ENCODE results near the gene MLST8. TPM values are rescaled to one million over a fixed set of nuclear protein-coding genes. Genes with fewer than 3 reads are reported as not detected.

Gene MLST8
- total and polyA plus RNA-seq, 2 donors (not counting 3 experiments of a cell fraction or from before 2014, with no cell fraction given), result 36.9 to 129 TPM

- H2AFZ ChIP-seq (ENCODE audit: low read depth, low read length), result no peak overlapping the region
- dilution Hi-C loops (cut with MboI; ENCODE audit: extremely low pct_ligation_motif_present, low sequenced_read_pairs), result no loop called here
These were observed 1.7 kb downstream of the MLST8 start for GRCh38 chr16:2206780-2207433.

More at GRCh38 chr16:2206780-2207433, 1.7 kb downstream of the MLST8 start:
- Histone ChIP-seq H3K4me2 (ENCODE audit: insufficient read depth, low read length) (no peak overlapping the region), H3K9ac (replicated peaks; ENCODE audit: extremely low read depth, insufficient read depth, low read length) (no peak overlapping the region), H4K20me1 (replicated peaks; ENCODE audit: control insufficient read depth, extremely low read depth, insufficient read depth, low read length) (no peaks in the 10 kb centered on the region), H3K27me3 (ENCODE audit: control insufficient read depth in 2 of 2, insufficient read depth in 2 of 2, low read length in 2 of 2) (no peaks in the 10 kb centered on the region), H3K36me3 (ENCODE audit: control insufficient read depth in 2 of 2, extremely low read depth in 1 of 2, insufficient read depth in 2 of 2, low read length in 2 of 2) (peaks cover 0 to 22% of the 10 kb centered on the region in 2 experiments), H3K79me2 (ENCODE audit: control insufficient read depth, insufficient read depth, low read length) (peaks cover 7% of the 10 kb centered on the region), H3K9me3 (replicated peaks; ENCODE audit: control insufficient read depth, insufficient read depth, low read length) (no peaks in the 10 kb centered on the region), H3K9me1 (replicated peaks; ENCODE audit: control insufficient read depth, extremely low read depth, insufficient read depth, low read length) (no peaks in the 10 kb centered on the region), H3K27ac (ENCODE audit: insufficient read depth, low read depth, low read length) (no peak overlapping the region), H3K4me3 (replicated peaks in 1 of 3; ENCODE audit: insufficient read depth in 1 of 3, low read depth in 1 of 3, low read length in 3 of 3) (no peak overlapping the region), H3K4me1 (ENCODE audit: control insufficient read depth, extremely low read depth, insufficient read depth, low read length) (peaks cover 10% of the 10 kb centered on the region)
- ChIA-PET CTCF (no interaction called here), POLR2A (no interaction called here)
- BruUV-seq (replicated peaks), result no TSS peak
- TF ChIP-seq EZH2 (IDR thresholded peaks at IDR 0.05; ENCODE audit: borderline replicate concordance, low read depth, low read length, severe bottlenecking) (no peak), POLR2AphosphoS5 (IDR thresholded peaks at IDR 0.05; ENCODE audit: insufficient read depth, low read depth, low read length) (no peak), MAX (IDR thresholded peaks at IDR 0.05; ENCODE audit: insufficient read depth, insufficient read length) (no peak), POLR2A (IDR thresholded peaks at IDR 0.05; ENCODE audit: low read depth, low read length) (no peak), GATA2 (IDR thresholded peaks at IDR 0.05; ENCODE audit: insufficient read depth, insufficient read length, low read depth, low read length) (no peak), CTCF (IDR thresholded peaks at IDR 0.05; ENCODE audit: extremely low read depth in 1 of 2, insufficient read depth in 1 of 2, low read depth in 1 of 2, low read length in 2 of 2) (no peak), JUN (IDR thresholded peaks at IDR 0.05; ENCODE audit: borderline replicate concordance, insufficient read depth, insufficient read length, low read depth) (no peak), MYC (IDR thresholded peaks at IDR 0.05; ENCODE audit: low read depth, low read length) (no peak), FOS (IDR thresholded peaks at IDR 0.05; ENCODE audit: borderline replicate concordance, insufficient read depth, low read length) (no peak)
- no peak for DNase-seq (ENCODE audit: low read depth, low spot score)
- intact Hi-C loops (cut with micrococcal nuclease), result no loop called here
- no peak for FAIRE-seq

Data from endothelial cell of umbilical vein (primary cell).